GM21737 (cell line): Measurements from ENCODE around the gene POC1B.
"Not testable (repeated sequence)": the region's sequence is repeated elsewhere in the genome, so short reads cannot be mapped to it uniquely, and the experiment has no call there.

ENCODE experiments used
- ATAC-seq: cut with Tn5 transposase; IDR thresholded peaks from one replicate; pipeline ENCODE4 v1.9.1; 2021; ENCODE audit warnings: mild to moderate bottlenecking, moderate library complexity; ENCODE audit not compliant: unreplicated experiment

POC1B gene

DNA sequence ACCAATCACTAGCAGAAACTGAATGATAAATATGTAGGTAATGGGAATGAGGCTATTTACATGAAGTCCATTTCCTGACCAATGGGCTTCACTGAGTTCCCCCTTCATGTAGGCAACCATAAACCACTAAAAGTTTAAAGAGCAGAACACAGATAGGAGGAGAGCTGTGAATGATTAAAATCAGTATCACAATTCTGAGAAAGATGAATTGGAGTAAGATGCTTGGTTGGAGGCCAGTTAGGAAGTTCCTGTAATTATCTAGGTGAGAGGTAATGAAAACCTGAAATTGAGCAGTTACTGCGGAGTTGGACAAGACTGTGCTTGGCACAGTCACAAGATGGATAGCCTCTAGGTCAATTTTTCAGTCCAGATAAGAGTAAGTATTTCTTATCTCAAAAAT is 57.8 kb downstream of the POC1B start:
- no peak for ATAC-seq

DNA sequence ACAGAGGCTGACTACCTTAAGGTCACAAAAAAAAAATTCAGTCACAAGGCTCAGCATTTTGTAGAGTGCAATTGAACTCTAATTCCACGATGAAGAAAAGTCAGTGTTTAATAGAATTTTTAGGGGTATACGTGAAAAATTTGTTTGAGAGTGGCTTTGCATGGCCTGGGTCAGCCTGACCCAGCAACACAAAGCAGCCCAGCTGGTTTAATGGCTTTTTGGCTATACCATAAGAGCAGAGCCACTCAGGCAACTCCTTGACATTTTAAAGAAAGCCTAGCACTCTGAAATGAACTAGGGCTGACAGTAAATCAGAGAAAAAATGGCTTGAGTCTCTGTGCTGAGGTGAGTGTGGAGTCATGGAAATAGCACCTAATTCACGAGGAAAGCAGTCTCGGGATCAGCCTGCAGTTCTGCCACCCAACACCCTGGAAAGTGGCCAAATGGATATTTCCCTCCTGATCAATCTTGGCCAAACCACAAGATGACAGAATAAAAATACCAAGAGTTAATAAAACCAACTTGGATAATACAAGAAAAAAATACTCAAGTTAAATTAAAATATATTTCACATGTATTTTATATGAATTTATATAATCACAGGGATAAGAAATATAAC is 60.8 kb downstream of the POC1B start:
- no peak for ATAC-seq

DNA sequence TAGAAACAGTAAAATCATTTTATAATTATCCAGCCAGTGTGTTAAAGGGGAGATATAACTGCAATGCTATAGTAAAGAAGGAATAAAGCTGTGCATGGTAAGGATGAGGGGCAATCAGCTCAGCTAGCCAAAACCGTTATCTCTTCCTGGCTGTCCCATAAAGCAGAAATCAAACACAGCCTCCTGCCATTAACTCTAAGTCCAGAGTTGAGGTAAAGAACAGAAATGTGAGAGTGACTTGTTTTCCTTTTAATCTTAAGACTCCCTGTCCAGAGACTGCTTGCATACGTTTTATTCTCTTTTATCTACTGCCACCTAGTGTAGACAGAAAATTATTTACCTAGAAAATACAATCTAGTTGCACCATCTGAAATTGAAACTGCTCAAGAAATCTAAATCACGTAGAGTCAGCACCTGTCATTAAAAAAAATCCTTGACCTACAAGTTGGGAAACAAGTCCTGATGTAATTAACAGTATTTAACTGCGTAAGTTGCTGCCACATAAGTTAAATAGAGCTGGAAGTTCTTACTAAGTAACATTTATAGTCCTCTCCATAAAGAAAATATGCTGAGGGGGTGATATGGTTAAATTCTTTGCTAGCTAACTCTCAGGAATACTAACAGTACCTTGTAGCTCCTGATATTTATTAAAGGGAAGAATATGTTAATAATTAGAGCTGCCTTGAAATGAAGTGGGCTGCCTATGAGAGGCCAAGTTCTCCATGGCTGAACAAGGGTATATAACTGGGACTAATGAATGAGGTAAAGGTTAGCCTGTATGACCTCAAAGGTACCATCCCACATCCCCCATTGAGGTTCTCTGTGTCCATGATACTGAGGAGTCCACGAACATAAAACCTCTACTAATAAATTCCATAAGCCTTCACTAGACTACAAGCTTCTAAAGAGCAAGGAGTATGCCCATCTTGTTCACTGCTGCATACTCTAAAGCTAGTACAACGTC is 63.9 kb downstream of the POC1B start:
- ATAC-seq, result no peak

GRCh38 chr12:89461190-89461589 is 64.7 kb downstream of the POC1B start:
- no peak for ATAC-seq

DNA sequence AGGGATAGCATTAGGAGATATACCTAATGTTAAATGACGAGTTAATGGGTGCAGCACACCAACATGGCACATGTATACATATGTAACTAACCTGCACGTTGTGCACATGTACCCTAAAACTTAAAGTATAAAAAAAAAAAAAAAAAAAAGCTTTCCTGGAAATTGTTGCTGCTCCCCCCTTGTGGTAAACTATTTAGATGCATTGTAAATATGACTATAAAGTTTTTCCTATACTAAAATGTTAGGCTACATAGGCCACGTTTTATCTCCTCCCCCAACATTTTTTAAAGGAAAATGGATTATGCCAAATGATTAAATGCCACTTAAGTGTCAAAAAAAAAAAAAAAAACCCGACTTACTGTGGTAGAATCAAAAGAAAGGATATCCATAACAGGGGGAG is 66.6 kb downstream of the POC1B start:
- not testable (repeated sequence) for ATAC-seq

DNA sequence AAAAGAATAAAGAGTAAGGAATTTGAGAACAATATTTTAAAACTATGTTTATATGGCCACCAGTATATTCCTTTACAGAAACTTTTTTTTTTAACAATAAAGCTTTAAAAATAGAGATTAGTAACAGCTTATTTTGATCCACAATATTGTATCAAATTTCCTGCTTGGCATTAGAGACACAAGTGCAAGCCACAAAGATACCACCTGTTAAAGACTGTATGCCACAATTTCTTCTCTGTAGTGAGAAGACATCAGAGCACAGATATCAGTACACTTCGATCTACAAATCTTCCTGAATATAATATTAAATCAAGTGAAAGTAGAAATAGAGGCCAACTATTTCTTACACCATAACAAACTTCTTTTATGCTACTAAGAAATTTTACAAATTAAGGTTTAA is 69.3 kb downstream of the POC1B start:
- no peak for ATAC-seq

DNA sequence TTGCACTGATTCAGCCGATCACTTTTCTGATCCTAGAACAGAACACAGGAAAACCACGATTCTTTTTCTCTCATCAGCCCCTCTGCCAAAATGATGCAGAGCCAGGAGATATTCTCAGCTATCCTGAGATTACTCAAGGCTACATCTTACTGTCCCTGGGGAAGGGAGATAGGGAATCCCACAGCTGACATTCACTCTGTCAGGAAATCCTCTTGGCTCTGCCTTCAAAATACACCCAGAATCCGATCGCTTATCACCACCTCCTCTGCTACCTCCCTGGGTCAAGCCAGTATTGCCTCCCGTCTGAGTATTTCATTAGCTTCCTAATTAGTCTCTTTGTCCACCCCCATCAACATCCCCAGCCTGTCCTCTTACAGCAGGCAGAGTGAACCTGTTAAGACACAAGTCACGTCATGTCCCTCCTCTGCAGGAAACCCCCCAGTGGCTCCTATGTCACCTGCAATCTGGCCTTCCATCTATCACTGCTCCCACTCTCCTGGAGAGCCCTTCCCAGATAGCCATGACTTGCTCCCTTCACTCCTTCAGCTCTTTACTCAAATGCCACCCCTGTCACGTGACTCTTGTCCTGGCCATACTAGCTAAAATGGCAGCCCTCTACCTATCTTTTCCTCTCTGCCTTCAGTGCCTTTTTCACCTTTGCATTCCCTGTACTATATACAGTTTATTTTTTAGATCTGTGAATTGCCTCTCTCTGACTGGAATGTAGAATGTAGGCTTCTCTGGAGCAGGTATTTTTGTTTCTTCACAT is 71.6 kb downstream of the POC1B start:
- no peak for ATAC-seq

DNA sequence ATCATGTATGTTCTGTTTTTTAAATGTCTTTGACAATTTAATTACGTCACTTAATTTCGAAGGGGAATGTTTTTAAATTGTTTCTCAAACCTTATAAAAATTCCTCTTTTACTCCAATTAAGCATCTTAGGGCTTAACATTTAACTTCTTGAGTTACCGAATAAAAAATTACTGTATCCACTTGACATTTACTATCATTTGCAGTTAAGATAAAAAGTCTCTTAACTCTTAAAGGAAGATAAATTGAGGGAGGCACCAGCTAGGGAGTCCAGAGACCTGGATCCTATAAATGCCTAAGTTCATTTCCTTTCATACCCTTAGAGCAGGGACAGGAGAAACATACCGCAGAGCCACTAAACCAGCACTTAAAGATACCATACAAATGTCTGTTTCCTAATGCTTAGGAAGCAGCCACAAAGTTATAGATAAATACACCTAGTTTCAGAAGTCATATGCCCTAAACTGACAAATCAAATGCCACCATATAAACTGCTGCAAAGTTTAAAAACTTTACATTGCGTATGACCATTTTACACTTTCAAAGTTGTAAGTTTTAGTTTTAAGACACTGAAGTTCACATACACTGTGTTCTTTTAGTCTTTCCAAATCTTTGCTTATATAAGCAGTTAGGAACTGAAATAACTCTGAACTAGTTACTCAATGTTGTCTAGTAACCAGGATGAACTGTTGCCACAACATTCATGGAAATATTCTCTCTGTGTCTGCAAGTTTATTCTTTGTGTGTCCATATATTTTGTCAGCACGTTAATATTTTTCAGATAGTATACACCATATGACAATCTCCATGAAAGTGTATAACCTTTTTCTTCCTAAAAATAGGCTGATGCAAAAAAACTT is 72.5 kb downstream of the POC1B start:
- no peak for ATAC-seq

DNA sequence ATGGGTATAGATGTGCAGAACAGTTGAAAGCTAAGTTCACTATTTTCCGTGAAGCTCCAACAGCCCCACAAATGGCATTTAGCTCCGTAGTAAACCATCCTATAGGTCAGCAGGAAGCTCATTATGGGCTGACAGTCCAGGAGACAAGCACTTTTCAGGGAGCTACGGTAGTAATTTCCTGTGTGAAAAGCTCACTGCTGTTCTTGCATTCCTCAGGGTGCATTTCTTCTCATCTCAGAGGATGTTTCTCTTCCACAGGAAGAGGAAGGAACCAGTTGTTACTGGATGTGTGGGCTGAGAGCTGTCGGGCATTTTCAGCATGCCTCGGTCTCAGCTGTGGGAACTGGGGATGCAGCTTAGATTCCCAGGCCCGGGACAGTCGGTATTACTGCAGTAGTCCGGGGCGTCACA is 74.0 kb downstream of the POC1B start:
- no peak for ATAC-seq

DNA sequence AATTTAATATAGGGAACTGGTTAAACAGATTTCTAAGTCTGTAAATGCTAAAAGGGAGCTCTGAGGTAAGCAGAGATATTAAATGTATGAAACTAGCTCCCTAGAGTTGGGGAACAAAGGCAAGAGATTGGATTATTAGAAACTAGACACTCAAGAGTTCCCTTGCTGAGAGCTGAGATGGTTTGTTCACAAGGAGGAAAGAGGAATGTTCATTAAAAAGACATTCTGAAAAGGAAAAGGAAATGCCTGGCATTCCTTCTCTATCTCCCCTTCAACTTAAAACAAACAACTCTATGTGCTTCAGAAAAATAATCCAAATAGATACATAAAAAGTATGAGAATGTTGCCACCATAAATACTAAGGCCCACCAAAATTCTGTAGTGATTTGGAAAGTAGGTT is 74.9 kb downstream of the POC1B start:
- ATAC-seq, result no peak

- ATAC-seq, result no peak
Observed at GRCh38 chr12:89448951-89449371, 76.9 kb downstream of the POC1B start.

DNA sequence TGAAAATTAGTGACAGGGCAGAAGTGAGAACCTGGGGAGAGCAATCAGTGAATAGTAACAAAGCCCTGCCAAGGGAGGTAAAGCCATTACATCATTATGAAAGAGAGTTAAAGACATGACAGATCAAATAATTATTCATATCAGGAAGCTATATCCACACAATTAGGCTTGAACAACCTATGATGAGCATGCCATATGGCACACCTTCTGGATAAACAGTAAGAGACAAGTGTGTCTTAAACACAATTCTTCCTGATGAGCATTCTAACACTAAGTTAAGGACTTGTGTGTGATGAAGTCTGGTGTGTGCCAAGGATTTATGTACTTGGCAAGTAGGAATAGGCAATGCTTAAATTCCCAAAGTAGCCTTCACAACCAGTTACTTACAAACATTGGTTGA is 77.3 kb downstream of the POC1B start:
- ATAC-seq, result no peak

- no peak for ATAC-seq
Observed at GRCh38 chr12:89439941-89440340, 85.9 kb downstream of the POC1B start.

GRCh38 chr12:89437231-89437630 is 88.6 kb downstream of the POC1B start:
- ATAC-seq, result no peak

- ATAC-seq, result no peak
Observed at GRCh38 chr12:89436062-89436461, 89.8 kb downstream of the POC1B start.

DNA sequence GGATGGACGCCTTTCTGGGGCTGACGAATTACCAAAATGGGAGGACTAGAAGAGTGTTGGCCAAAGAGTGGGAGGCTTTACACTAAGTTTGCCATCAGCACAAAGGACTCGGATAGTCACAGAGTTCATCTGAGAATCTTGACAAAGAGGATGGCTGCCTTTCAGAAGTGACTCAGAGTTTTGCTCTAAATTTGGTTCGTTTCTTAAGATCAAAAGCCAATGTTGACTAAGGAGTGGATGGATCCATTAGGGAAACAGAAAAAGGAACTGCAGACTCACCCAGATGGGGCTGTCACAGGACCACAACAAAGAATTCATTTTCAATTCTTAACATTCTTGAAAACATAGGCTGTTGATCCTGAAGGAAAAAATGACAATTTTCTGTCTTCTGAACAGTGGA is 92.2 kb downstream of the POC1B start:
- no peak for ATAC-seq

DNA sequence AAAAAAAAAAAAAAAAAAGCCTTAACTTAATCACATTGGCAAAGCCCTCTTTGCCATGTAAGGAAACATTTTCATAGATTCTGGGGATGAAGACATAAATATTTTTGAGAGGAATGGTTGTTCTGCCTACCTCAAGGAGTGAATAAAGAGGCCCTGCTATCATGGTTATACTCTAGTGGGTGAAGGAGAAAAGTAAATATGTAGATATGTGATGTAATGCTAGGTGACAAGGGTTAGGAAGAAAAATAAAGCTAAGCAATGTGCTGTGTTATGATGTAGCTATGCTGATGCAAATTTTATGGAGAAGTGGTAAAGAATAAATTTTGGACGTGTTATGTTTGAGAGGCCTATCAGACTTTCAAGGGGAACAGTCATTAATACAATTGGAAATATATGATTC is 93.5 kb downstream of the POC1B start:
- no peak for ATAC-seq

- no peak for ATAC-seq
Observed at GRCh38 chr12:89429528-89429927, 96.3 kb downstream of the POC1B start.

DNA sequence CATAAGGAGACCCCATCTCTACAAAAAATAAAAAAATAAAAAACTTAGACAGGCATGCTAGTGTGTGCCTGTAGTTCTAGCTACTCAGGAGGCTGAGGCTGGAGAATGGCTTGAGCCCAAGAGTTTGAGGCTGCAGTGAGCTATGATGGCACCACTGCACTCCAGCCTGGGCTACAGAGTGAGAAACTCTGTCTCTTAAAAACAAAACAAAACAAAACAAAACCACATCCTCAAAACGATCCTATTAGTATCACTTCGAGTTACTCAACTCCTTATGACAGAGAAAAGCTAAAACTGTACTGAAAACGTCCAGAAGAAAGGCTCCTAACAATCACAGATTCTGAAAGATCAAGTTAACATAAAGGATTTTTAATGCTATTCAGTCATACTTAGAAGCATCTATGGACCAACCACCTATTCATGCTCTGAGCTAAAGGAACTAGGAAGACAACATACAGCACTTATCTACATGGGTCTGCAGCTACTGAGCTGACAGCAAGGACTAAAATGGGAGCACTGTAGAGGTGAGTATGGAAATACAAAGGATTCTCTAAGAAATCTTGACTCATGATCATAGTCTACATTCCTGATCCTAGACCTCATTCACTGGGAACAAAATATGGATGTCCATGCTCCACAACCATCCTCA is 98.2 kb downstream of the POC1B start:
- ATAC-seq, result peak; percentile 94

DNA sequence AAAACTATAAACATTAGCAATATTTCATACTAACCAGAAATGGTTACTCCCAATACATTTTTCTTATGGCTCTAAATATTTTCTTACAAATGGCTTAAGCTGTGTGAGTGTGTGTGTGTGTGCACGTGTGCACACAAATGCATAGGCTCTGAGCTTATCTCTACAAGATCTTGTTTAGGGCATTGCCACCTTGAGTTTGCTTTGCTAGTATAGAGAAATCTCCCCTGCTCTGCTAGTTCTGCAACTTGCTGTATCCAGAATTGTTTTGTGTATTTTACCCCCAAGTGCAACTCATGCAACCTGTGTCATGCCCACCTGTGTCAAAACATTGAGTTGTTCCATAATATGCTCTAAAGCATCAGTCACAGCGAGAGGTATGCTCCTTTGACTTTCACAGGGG is 101.0 kb downstream of the POC1B start:
- ATAC-seq, result no peak
